Smooth muscle cell (in vitro differentiated cells): Measurements from ENCODE around the gene PEX10. TPM values are rescaled to one million over a fixed set of nuclear protein-coding genes. Genes with fewer than 3 reads are reported as not detected.

Experiments used
- DNase-seq: peaks from one replicate; lab custom pipeline; 2025; ENCODE audit not compliant: unreplicated experiment; lab: John Stamatoyannopoulos, UW
- H2AFZ ChIP-seq: fragments of 200-600 bp; sonication (generic); 2 replicates; pipeline ENCODE4 v1.6.0; 2016; ENCODE audit warnings: antibody characterized with exemption, low read depth, mild to moderate bottlenecking
- H3F3A ChIP-seq: fragments of 200-600 bp; sonication (generic); 2 replicates; pipeline ENCODE4 v1.6.0; 2017; ENCODE audit warnings: antibody characterized with exemption, low read depth
- H3K27ac ChIP-seq: fragments of 200-600 bp; sonication (generic); 2 replicates; pipeline ENCODE4 v1.5.1; 2016; ENCODE audit warnings: low read depth, mild to moderate bottlenecking
- H3K27me3 ChIP-seq: fragments of 200-600 bp; sonication (generic); 2 replicates; pipeline ENCODE4 v1.6.1; 2016; ENCODE audit warnings: low read depth, mild to moderate bottlenecking
- H3K36me3 ChIP-seq: fragments of 200-600 bp; sonication (generic); 2 replicates; pipeline ENCODE4 v1.5.1; 2016; ENCODE audit warnings: low read depth
- H3K4me1 ChIP-seq: fragments of 200-600 bp; sonication (generic); 2 replicates; pipeline ENCODE4 v1.5.1; 2016; ENCODE audit warnings: low read depth
- H3K4me2 ChIP-seq: fragments of 200-600 bp; sonication (generic); 2 replicates; pipeline ENCODE4 v1.6.0; 2016; ENCODE audit warnings: mild to moderate bottlenecking
- H3K4me3 ChIP-seq: fragments of 200-600 bp; sonication (generic); 2 replicates; pipeline ENCODE4 v1.5.1; 2016; ENCODE audit warnings: mild to moderate bottlenecking
- H3K79me2 ChIP-seq: fragments of 200-600 bp; sonication (generic); 2 replicates; pipeline ENCODE4 v1.6.0; 2016; ENCODE audit warnings: low read depth, mild to moderate bottlenecking
- H3K9ac ChIP-seq: fragments of 200-600 bp; sonication (generic); 2 replicates; pipeline ENCODE4 v1.6.0; 2016; ENCODE audit warnings: low read depth
- H3K9me3 ChIP-seq: fragments of 200-600 bp; sonication (generic); replicated peaks from 2 replicates; pipeline ENCODE4 v1.5.1; 2016; ENCODE audit warnings: low read depth
- H4K20me1 ChIP-seq: fragments of 200-600 bp; sonication (generic); 2 replicates; pipeline ENCODE4 v1.6.0; 2016; ENCODE audit warnings: low read depth
- WGBS: methylation state at CpG from one replicate; pipeline ENCODE4 v1.1.7; 2016; ENCODE audit warnings: low lambda C conversion rate; 5-methylcytosine and 5-hydroxymethylcytosine counted together
- polyA plus RNA-seq: library from polyadenylated mRNA; unstranded; fragments of >200 nt; fragmentation: Nextera tagmentation; extraction: Ambion mirVana; gene quantifications from 2 replicates; pipeline ENCODE4 v1.2.1, GENCODE V29; 2016
- total RNA-seq: library from RNA; depleted of rRNA; stranded (reverse); fragments of >200 nt; gene quantifications from 2 replicates; pipeline ENCODE4 v1.2.3, GENCODE V29; 2014
- TF ChIP-seq, protein P1 (sequence below): fragments of 200-600 bp; sonication (generic); IDR thresholded peaks from 2 replicates; pipeline ENCODE4 v1.5.1; 2017; ENCODE audit warnings: borderline replicate concordance, mild to moderate bottlenecking, antibody characterized with exemption; ENCODE audit not compliant: insufficient read depth, poor library complexity, severe bottlenecking

The PEX10 gene
- total and polyA plus RNA-seq, 2 experiments from 2014 or later, result 14.0 to 20.3 TPM

DNA sequence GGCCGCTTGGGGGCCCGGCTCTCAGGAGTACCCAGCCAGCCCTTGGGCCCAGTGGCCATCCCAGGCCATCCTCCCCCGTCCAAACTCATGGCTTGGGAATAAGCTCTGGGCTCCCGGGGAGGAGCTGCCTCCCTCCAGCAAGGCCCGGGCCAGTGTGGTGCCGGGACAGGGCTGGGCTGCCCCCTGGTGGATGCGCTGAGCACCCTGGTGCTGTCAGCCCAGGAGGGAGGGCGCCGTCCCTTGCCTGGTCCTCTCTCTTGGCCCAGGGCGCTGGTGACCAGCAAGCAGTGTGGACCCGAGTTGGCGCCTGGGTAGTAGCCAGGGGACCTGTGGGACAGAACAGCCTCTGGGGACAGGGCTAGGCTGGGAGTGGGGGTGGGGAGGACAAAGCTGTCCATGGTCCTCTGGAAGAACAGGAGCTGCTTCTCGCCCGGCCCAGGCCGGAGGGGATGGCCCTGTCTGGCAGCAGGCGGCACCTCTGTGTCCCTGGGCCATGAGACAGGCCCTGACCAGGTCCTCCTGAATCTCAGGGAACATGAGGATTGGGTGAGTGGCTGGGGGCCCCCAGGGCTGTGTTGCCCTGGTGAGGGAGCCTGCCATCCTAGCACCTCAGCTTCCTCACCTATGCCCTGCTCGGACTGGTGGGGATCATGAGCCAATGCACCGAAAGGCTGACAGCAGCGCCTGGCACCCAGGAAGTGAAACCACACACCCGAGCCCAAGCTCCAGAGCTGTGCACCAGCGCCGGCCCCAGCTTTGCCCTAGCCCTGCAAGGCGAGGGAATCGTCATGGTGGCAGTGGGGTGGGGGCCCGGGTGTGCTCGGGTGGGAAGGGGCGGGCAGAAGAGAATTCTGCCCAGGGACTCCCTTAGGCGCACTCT, 30.4 kb downstream of the PEX10 start:
- TF ChIP-seq, protein P1, sequence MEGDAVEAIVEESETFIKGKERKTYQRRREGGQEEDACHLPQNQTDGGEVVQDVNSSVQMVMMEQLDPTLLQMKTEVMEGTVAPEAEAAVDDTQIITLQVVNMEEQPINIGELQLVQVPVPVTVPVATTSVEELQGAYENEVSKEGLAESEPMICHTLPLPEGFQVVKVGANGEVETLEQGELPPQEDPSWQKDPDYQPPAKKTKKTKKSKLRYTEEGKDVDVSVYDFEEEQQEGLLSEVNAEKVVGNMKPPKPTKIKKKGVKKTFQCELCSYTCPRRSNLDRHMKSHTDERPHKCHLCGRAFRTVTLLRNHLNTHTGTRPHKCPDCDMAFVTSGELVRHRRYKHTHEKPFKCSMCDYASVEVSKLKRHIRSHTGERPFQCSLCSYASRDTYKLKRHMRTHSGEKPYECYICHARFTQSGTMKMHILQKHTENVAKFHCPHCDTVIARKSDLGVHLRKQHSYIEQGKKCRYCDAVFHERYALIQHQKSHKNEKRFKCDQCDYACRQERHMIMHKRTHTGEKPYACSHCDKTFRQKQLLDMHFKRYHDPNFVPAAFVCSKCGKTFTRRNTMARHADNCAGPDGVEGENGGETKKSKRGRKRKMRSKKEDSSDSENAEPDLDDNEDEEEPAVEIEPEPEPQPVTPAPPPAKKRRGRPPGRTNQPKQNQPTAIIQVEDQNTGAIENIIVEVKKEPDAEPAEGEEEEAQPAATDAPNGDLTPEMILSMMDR, result peak; percentile 91
- DNase-seq, result peak; percentile 51
- no peak overlapping the region for H3K9ac ChIP-seq
- no peak overlapping the region for H2AFZ ChIP-seq
- no peaks in the 10 kb centered on the region for H3K79me2 ChIP-seq
- WGBS, result 58% methylated on average over 27 of the region's 28 CpGs
- no peaks in the 10 kb centered on the region for H3F3A ChIP-seq
- H3K27ac ChIP-seq, result no peak overlapping the region
- H3K36me3 ChIP-seq, result no peaks in the 10 kb centered on the region
- no peaks in the 10 kb centered on the region for H3K27me3 ChIP-seq
- no peak overlapping the region for H3K4me3 ChIP-seq
- H3K4me2 ChIP-seq, result no peak overlapping the region
- no peaks in the 10 kb centered on the region for H4K20me1 ChIP-seq
- no peaks in the 10 kb centered on the region for H3K4me1 ChIP-seq
- no peaks in the 10 kb centered on the region for H3K9me3 ChIP-seq

DNA sequence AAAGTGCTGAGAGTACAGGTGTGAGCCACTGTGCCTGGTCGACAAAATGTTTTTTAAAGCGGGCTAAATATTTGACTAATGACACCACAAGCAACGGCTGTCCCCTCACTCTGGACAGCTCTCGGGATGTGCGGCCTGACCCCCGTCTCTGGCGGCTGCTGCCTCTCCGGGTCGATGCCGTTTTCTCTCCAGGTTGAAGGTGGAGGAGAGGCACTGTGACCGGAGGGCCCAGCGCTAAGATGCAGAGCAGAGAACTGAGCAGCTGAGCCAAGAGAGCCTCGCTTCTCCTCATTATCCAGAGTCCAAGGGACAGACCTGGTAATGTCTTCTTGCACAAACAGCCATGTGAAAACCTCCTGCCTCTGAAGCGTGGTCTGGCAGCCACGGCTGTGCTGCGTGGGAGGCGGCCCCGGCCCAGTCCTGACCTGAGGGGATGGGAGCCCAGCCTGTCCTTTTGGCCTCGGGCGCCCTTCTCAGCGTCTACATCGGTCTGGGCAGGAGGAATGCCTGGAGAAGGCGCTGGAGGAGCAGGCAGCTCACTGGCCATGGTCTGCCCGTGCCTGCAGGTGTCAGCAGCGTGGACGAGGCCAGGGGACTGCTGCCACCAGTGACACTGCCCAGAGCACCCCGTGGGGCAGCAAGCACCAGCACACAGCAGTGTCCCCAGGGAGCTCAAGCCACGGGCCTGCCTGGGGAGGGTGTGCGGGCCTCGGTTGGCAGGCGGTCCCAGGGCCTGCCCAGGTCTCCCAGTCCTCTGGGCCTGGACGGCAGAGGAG, 31.4 kb downstream of the PEX10 start:
- Histone ChIP-seq H3F3A (no peaks in the 10 kb centered on the region), H3K27ac (no peak overlapping the region), H3K9ac (no peak overlapping the region), H4K20me1 (no peaks in the 10 kb centered on the region), H3K27me3 (no peaks in the 10 kb centered on the region), H3K9me3 (no peaks in the 10 kb centered on the region), H3K4me1 (no peaks in the 10 kb centered on the region), H3K79me2 (no peaks in the 10 kb centered on the region), H2AFZ (no peak overlapping the region), H3K36me3 (no peaks in the 10 kb centered on the region), H3K4me2 (no peak overlapping the region), H3K4me3 (no peak overlapping the region)
- TF ChIP-seq, protein P1, result no peak
- 93% methylated on average over 32 of the region's 32 CpGs for WGBS
- no peak for DNase-seq

DNA sequence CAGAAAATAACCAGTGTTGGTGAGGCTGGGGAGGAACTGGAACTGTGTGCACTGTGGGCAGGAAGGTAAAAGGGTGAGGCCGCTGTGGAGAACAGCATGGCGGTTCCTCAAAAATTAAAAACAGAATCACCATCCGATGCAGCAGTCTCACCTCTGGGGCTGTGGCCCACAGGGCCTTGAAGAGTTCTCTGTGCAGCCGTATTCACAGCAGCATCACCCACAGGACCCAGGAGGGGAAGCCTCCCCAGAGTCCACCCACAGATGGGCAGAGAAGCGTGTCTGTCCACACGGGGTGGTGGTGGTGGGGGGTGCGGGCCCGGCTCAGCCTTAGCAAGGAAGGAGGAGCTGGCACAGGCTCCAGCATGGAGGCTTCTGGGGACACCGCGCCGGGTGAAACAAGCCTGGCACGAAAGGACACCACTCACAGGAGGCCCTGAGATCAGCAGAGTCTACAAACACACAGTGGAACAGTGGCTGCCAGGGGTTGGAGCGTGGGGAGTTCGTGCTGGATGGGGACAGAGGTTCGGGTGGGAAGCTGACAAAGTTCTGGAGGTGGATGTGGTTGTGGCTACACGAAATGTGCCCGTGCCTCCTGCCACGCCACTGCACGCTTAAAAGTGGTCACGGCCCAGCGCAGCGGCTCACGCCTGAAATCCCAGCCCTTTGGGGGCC, 32.5 kb downstream of the PEX10 start:
- H2AFZ ChIP-seq, result no peak overlapping the region
- H3K4me3 ChIP-seq, result no peak overlapping the region
- no peaks in the 10 kb centered on the region for H3K9me3 ChIP-seq
- no peaks in the 10 kb centered on the region for H3K27me3 ChIP-seq
- no peak for DNase-seq
- H3K4me2 ChIP-seq, result no peak overlapping the region
- no peaks in the 10 kb centered on the region for H3K79me2 ChIP-seq
- no peak overlapping the region for H3K9ac ChIP-seq
- no peaks in the 10 kb centered on the region for H3F3A ChIP-seq
- no peaks in the 10 kb centered on the region for H3K4me1 ChIP-seq
- no peaks in the 10 kb centered on the region for H3K36me3 ChIP-seq
- no peak overlapping the region for H3K27ac ChIP-seq
- no peaks in the 10 kb centered on the region for H4K20me1 ChIP-seq
- TF ChIP-seq, protein P1, result no peak
- WGBS, result 96% methylated on average over 23 of the region's 23 CpGs
